ENCODE results near the gene RABGAP1L.
A peak's percentile ranks its signal among the peaks of the same experiment; 100 is the strongest.

Gene RABGAP1L

GRCh38 chr1:174297351-174297750 lies 138.0 kb downstream of the RABGAP1L start:
- peak; percentile 3 for TF ChIP-seq CTCF (IDR thresholded peaks at IDR 0.05; ENCODE audit: insufficient read depth, low read length, poor library complexity, severe bottlenecking)
- no peak overlapping the region for H3K4me3 ChIP-seq (replicated peaks; ENCODE audit: low read depth, low read length)
- no peak for DNase-seq (ENCODE audit: extremely low read depth, insufficient read length)
- H3K36me3 ChIP-seq (ENCODE audit: control insufficient read depth, insufficient read depth, low read length), result peaks cover 17% of the 10 kb centered on the region
- H3K27me3 ChIP-seq (replicated peaks; ENCODE audit: control insufficient read depth, insufficient read depth, low read length), result no peaks in the 10 kb centered on the region

- Histone ChIP-seq H3K27me3 (replicated peaks; ENCODE audit: control insufficient read depth, insufficient read depth, low read length) (no peaks in the 10 kb centered on the region), H3K4me3 (replicated peaks; ENCODE audit: low read depth, low read length) (no peak overlapping the region), H3K36me3 (ENCODE audit: control insufficient read depth, insufficient read depth, low read length) (peaks cover 16% of the 10 kb centered on the region)
- no peak for DNase-seq (ENCODE audit: extremely low read depth, insufficient read length)
- no peak for TF ChIP-seq CTCF (IDR thresholded peaks at IDR 0.05; ENCODE audit: insufficient read depth, low read length, poor library complexity, severe bottlenecking)
Observed at GRCh38 chr1:174301295-174302077, 142.2 kb downstream of the RABGAP1L start.

GRCh38 chr1:174308604-174309003 lies 149.3 kb downstream of the RABGAP1L start:
- DNase-seq (ENCODE audit: extremely low read depth, insufficient read length), result no peak
- Histone ChIP-seq H3K4me3 (replicated peaks; ENCODE audit: low read depth, low read length) (no peak overlapping the region), H3K36me3 (ENCODE audit: control insufficient read depth, insufficient read depth, low read length) (peaks cover 4% of the 10 kb centered on the region), H3K27me3 (replicated peaks; ENCODE audit: control insufficient read depth, insufficient read depth, low read length) (no peaks in the 10 kb centered on the region)
- TF ChIP-seq CTCF (IDR thresholded peaks at IDR 0.05; ENCODE audit: insufficient read depth, low read length, poor library complexity, severe bottlenecking), result no peak

- no peaks in the 10 kb centered on the region for H3K27me3 ChIP-seq (replicated peaks; ENCODE audit: control insufficient read depth, insufficient read depth, low read length)
- DNase-seq (ENCODE audit: extremely low read depth, insufficient read length), result no peak
- TF ChIP-seq CTCF (IDR thresholded peaks at IDR 0.05; ENCODE audit: insufficient read depth, low read length, poor library complexity, severe bottlenecking), result no peak
- no peak overlapping the region for H3K4me3 ChIP-seq (replicated peaks; ENCODE audit: low read depth, low read length)
- peaks cover 4% of the 10 kb centered on the region for H3K36me3 ChIP-seq (ENCODE audit: control insufficient read depth, insufficient read depth, low read length)
Observed at GRCh38 chr1:174309490-174309889, 150.2 kb downstream of the RABGAP1L start.

- Histone ChIP-seq H3K27me3 (replicated peaks; ENCODE audit: control insufficient read depth, insufficient read depth, low read length) (no peaks in the 10 kb centered on the region), H3K4me3 (replicated peaks; ENCODE audit: low read depth, low read length) (no peak overlapping the region), H3K36me3 (ENCODE audit: control insufficient read depth, insufficient read depth, low read length) (peaks cover 9% of the 10 kb centered on the region)
- DNase-seq (ENCODE audit: extremely low read depth, insufficient read length), result no peak
- no peak for TF ChIP-seq CTCF (IDR thresholded peaks at IDR 0.05; ENCODE audit: insufficient read depth, low read length, poor library complexity, severe bottlenecking)
Observed at GRCh38 chr1:174314433-174314832, 155.1 kb downstream of the RABGAP1L start.

Measured in GM06990 (cell line).